Uterus (tissue), 4 donors: ENCODE measurements around the gene RABL2B. TPM values are rescaled to one million over a fixed set of nuclear protein-coding genes. Genes with fewer than 3 reads are reported as not detected.
"Not testable (repeated sequence)": the region's sequence is repeated elsewhere in the genome, so short reads cannot be mapped to it uniquely, and the experiment has no call there.

ENCODE experiments used
- DNase-seq, 2 donors: peaks; one replicate each; pipeline ENCODE4 v3.0.0-alpha.2; 2019 to 2020
- H3K27ac ChIP-seq, 2 donors: fragments of 200-600 bp; sonication (generic); 1 replicate in 1 of 2; 2 replicates in 1 of 2; pipeline ENCODE4 v1.5.1; 2016 to 2018
- H3K27me3 ChIP-seq, 2 donors: fragments of 200-600 bp; sonication (generic); one replicate each; pipeline ENCODE4 v1.5.1; 2018 to 2019; ENCODE audit warnings: control low read depth in 1 of 2
- H3K36me3 ChIP-seq, 2 donors: fragments of 200-600 bp; sonication (generic); one replicate each; pipeline ENCODE4 v1.5.1; 2019; ENCODE audit warnings: control low read depth in 1 of 2
- H3K4me1 ChIP-seq, 2 donors: fragments of 200-600 bp; sonication (generic); one replicate each; pipeline ENCODE4 v1.5.1; 2018 to 2019; ENCODE audit warnings: control low read depth in 1 of 2
- H3K4me3 ChIP-seq, 2 donors: fragments of 200-600 bp; sonication (generic); 1 replicate in 1 of 2; 2 replicates in 1 of 2; pipeline ENCODE4 v1.5.1; 2018 to 2019; ENCODE audit warnings: mild to moderate bottlenecking in 1 of 2
- H3K9me3 ChIP-seq, 2 donors: fragments of 200-600 bp; sonication (generic); one replicate each; pipeline ENCODE4 v1.5.1; 2019; ENCODE audit warnings: control low read depth in 1 of 2
- CTCF ChIP-seq, 4 experiments: fragments of 200-600 bp in 2 of 4; fragments of 450-650 bp in 2 of 4; sonication (generic) in 2 of 4; IDR thresholded peaks; one replicate each; pipeline ENCODE4 v1.5.1; 2016 to 2019; ENCODE audit warnings: antibody characterized with exemption in 4 of 4, mild to moderate bottlenecking in 2 of 4, moderate library complexity in 1 of 4
- POLR2A ChIP-seq, 2 donors: fragments of 450-650 bp; IDR thresholded peaks; one replicate each; pipeline ENCODE4 v1.6.1; 2016; ENCODE audit warnings: antibody characterized with exemption in 2 of 2, mild to moderate bottlenecking in 1 of 2, moderate library complexity in 1 of 2
- intact Hi-C: fragments of 100-400 bp; cut with DNase I; formaldehyde crosslinking; loops from one replicate; pipeline ENCODE4 v1.15.1; 2023; ENCODE audit warnings: low total_unique reads
- total RNA-seq, 4 donors: library from RNA; depleted of rRNA in 3 of 4; stranded (reverse); fragments of >200 nt in 3 of 4; gene quantifications; one replicate each; pipeline versions ENCODE4 v1.1.0 to v1.2.4, GENCODE V29; 2014 to 2023
- donor health status: DM: yes; HTN: yes; CAD: no.

The RABL2B gene
- total RNA-seq, 4 donors from 2014 or later = 1.2 to 38.5 (median 11.5) TPM

GRCh38 chr22:50756949-50757491 is 26.4 kb downstream of the RABL2B start:
- H3K36me3 ChIP-seq, H3K4me1 ChIP-seq, H3K9me3 ChIP-seq, intact Hi-C loops, H3K27me3 ChIP-seq: not testable (repeated sequence)
- DNase-seq = peak; percentile 37 to 42
- Histone ChIP-seq H3K27ac (peak overlapping the region; percentile 14 to 46), H3K4me3 (peak overlapping the region; percentile 40 to 46)
- TF ChIP-seq CTCF (IDR thresholded peaks at IDR 0.05) = peak; percentile 29 to 47 (median 37)

- intact Hi-C loops, H3K4me3 ChIP-seq: not testable (repeated sequence)
These were observed 27.0 kb downstream of the RABL2B start for GRCh38 chr22:50756406-50756805.

GRCh38 chr22:50755251-50755650 is 28.2 kb downstream of the RABL2B start:
- H3K9me3 ChIP-seq, intact Hi-C loops, H3K4me3 ChIP-seq, DNase-seq, H3K4me1 ChIP-seq, H3K27me3 ChIP-seq, H3K36me3 ChIP-seq, H3K27ac ChIP-seq: not testable (repeated sequence)

More at GRCh38 chr22:50756406-50756805, 27.0 kb downstream of the RABL2B start:
- not testable (repeated sequence) for H3K4me1 ChIP-seq, H3K27me3 ChIP-seq, H3K9me3 ChIP-seq, H3K36me3 ChIP-seq, H3K27ac ChIP-seq, DNase-seq

- DNase-seq, H3K27ac ChIP-seq, H3K4me1 ChIP-seq, H3K27me3 ChIP-seq, H3K4me3 ChIP-seq, intact Hi-C loops, H3K36me3 ChIP-seq, H3K9me3 ChIP-seq: not testable (repeated sequence)
These were observed 33.9 kb downstream of the RABL2B start for GRCh38 chr22:50749302-50750074.

- H3K4me3 ChIP-seq, H3K9me3 ChIP-seq, H3K27me3 ChIP-seq, intact Hi-C loops, H3K27ac ChIP-seq, H3K36me3 ChIP-seq, H3K4me1 ChIP-seq, DNase-seq: not testable (repeated sequence)
These were observed 34.8 kb downstream of the RABL2B start for GRCh38 chr22:50748630-50749029.

- intact Hi-C loops = not testable (repeated sequence)
These were observed 35.9 kb downstream of the RABL2B start for GRCh38 chr22:50747521-50747920.

GRCh38 chr22:50744424-50744823 is 39.0 kb downstream of the RABL2B start:
- intact Hi-C loops, H3K9me3 ChIP-seq, H3K27ac ChIP-seq, H3K36me3 ChIP-seq, H3K4me1 ChIP-seq, DNase-seq, H3K27me3 ChIP-seq, H3K4me3 ChIP-seq: not testable (repeated sequence)

More at GRCh38 chr22:50747521-50747920, 35.9 kb downstream of the RABL2B start:
- H3K27ac ChIP-seq, H3K4me3 ChIP-seq, H3K36me3 ChIP-seq, H3K27me3 ChIP-seq, DNase-seq, H3K9me3 ChIP-seq, H3K4me1 ChIP-seq: not testable (repeated sequence)

GRCh38 chr22:50740714-50741113 is 42.7 kb downstream of the RABL2B start:
- H3K4me3 ChIP-seq, H3K27me3 ChIP-seq, H3K9me3 ChIP-seq, H3K36me3 ChIP-seq, intact Hi-C loops, H3K4me1 ChIP-seq, H3K27ac ChIP-seq, DNase-seq: not testable (repeated sequence)

GRCh38 chr22:50739894-50740293 is 43.5 kb downstream of the RABL2B start:
- Histone ChIP-seq H3K36me3 (no peaks in the 10 kb centered on the region), H3K9me3 (no peaks in the 10 kb centered on the region), H3K27me3 (no peaks in the 10 kb centered on the region), H3K27ac (no peak overlapping the region), H3K4me3 (no peak overlapping the region), H3K4me1 (no peaks in the 10 kb centered on the region)
- no peak for DNase-seq
- no peak for TF ChIP-seq POLR2A (IDR thresholded peaks at IDR 0.05)
- intact Hi-C loops = no loop called here
